DMS79 treated with DMSO at 0.1 percent for 48 hours (cell line): Measurements from ENCODE around the gene DAD1.

Experiments
- DNase-seq: peaks from one replicate; lab custom pipeline; 2025; lab: John Stamatoyannopoulos, UW

The DAD1 gene

GRCh38 chr14:22517117-22517720 lies 71.8 kb downstream of the DAD1 start:
- no peak for DNase-seq

- DNase-seq: no peak
Observed at GRCh38 chr14:22515929-22516328, 73.1 kb downstream of the DAD1 start.
